Left kidney (tissue), 2 donors: ENCODE measurements around the gene IGF2BP3. TPM values are rescaled to one million over a fixed set of nuclear protein-coding genes. Genes with fewer than 3 reads are reported as not detected.
"Not testable (repeated sequence)": the region's sequence is repeated elsewhere in the genome, so short reads cannot be mapped to it uniquely, and the experiment has no call there.

Experiments
- DNase-seq: peaks from one replicate; pipeline ENCODE4 v3.0.0-alpha.2; 2013
- polyA plus RNA-seq: library from polyadenylated mRNA; unstranded; fragments of 120-200 nt; gene quantifications from one replicate; pipeline ENCODE4 v1.2.1, GENCODE V29; 2013; ENCODE audit not compliant: insufficient read length

Gene IGF2BP3
- polyA plus RNA-seq, 1 donor: 82.9 TPM

GRCh38 chr7:23430893-23431259 is 39.4 kb downstream of the IGF2BP3 start:
- no peak for DNase-seq

GRCh38 chr7:23426876-23427275 is 43.4 kb downstream of the IGF2BP3 start:
- no peak for DNase-seq

- DNase-seq: no peak
Observed at GRCh38 chr7:23422909-23423308, 47.4 kb downstream of the IGF2BP3 start.

GRCh38 chr7:23422384-23422783 is 47.9 kb downstream of the IGF2BP3 start:
- no peak for DNase-seq

GRCh38 chr7:23419845-23420244 is 50.4 kb downstream of the IGF2BP3 start:
- no peak for DNase-seq

- no peak for DNase-seq
Observed at GRCh38 chr7:23419160-23419559, 51.1 kb downstream of the IGF2BP3 start.

GRCh38 chr7:23418046-23418445 is 52.2 kb downstream of the IGF2BP3 start:
- no peak for DNase-seq

GRCh38 chr7:23415198-23415597 is 55.1 kb downstream of the IGF2BP3 start:
- DNase-seq: no peak

- DNase-seq: no peak
Observed at GRCh38 chr7:23410446-23411183, 59.7 kb downstream of the IGF2BP3 start.

GRCh38 chr7:23406564-23406963 is 63.7 kb downstream of the IGF2BP3 start:
- DNase-seq: not testable (repeated sequence)

- no peak for DNase-seq
Observed at GRCh38 chr7:23405240-23405618, 65.1 kb downstream of the IGF2BP3 start.

- no peak for DNase-seq
Observed at GRCh38 chr7:23404546-23405239, 65.6 kb downstream of the IGF2BP3 start.

GRCh38 chr7:23403970-23404369 is 66.3 kb downstream of the IGF2BP3 start:
- DNase-seq: no peak

GRCh38 chr7:23398090-23398489 is 72.2 kb downstream of the IGF2BP3 start:
- not testable (repeated sequence) for DNase-seq

GRCh38 chr7:23397241-23397640 is 73.0 kb downstream of the IGF2BP3 start:
- DNase-seq: no peak

- DNase-seq: no peak
Observed at GRCh38 chr7:23396222-23397015, 73.9 kb downstream of the IGF2BP3 start.

GRCh38 chr7:23394488-23395171 is 75.7 kb downstream of the IGF2BP3 start:
- DNase-seq: peak; percentile 10

GRCh38 chr7:23393636-23394035 is 76.7 kb downstream of the IGF2BP3 start:
- DNase-seq: no peak

- no peak for DNase-seq
Observed at GRCh38 chr7:23389701-23390100, 80.6 kb downstream of the IGF2BP3 start.

- DNase-seq: no peak
Observed at GRCh38 chr7:23387583-23387982, 82.7 kb downstream of the IGF2BP3 start.

GRCh38 chr7:23385140-23385539 is 85.2 kb downstream of the IGF2BP3 start:
- no peak for DNase-seq

GRCh38 chr7:23383225-23383624 is 87.1 kb downstream of the IGF2BP3 start:
- no peak for DNase-seq
